Measurements from ENCODE around the gene ZNF543. TPM values are rescaled to one million over a fixed set of nuclear protein-coding genes. Genes with fewer than 3 reads are reported as not detected.

Gene ZNF543
- total and polyA plus RNA-seq, 2 of the 8 experiments (the other 6 are each of a cell fraction or from before 2014, with no cell fraction given): 1.8 to 9.0 TPM

GRCh38 chr19:57317503-57317902 is 2.8 kb upstream of the ZNF543 start:
- Histone ChIP-seq H2BK5ac (ENCODE audit: low read depth, low read length) (no peak overlapping the region), H2BK20ac (ENCODE audit: low read length) (no peak overlapping the region), H3K36me3 (ENCODE audit: control insufficient read depth in 2 of 4, insufficient read depth in 4 of 4, low read length in 3 of 4) (no peaks in the 10 kb centered on the region), H2BK120ac (replicated peaks; ENCODE audit: low read depth, low read length) (no peak overlapping the region), H4K91ac (replicated peaks; ENCODE audit: insufficient read length, low read length) (no peak overlapping the region), H3K4me2 (ENCODE audit: insufficient read depth in 1 of 2, low read depth in 2 of 2, low read length in 2 of 2) (peak overlapping the region; percentile 49 to 54; a peak in 3 of 4 replicates), H4K20me1 (replicated peaks in 1 of 2; ENCODE audit: control insufficient read depth in 1 of 2, insufficient read depth in 2 of 2, low read length in 2 of 2) (peaks cover 0 to 2% of the 10 kb centered on the region in 2 experiments), H3K4me1 (replicated peaks in 1 of 4; ENCODE audit: control insufficient read depth in 3 of 4, insufficient read depth in 4 of 4, low read length in 3 of 4) (peaks cover 0 to 2% (median under 1%) of the 10 kb centered on the region in 4 experiments; a peak in 3 of 7 replicates), H3K9me3 (ENCODE audit: insufficient read depth in 2 of 2, low read depth in 1 of 2, low read length in 1 of 2) (no peaks in the 10 kb centered on the region), H3K79me2 (ENCODE audit: control insufficient read depth in 1 of 2, insufficient read depth in 2 of 2, low read length in 2 of 2) (peaks cover 10 to 19% of the 10 kb centered on the region in 2 experiments), H3K18ac (ENCODE audit: extremely low read depth, low read length) (no peak overlapping the region), H3K23me2 (ENCODE audit: low read depth, low read length) (peaks cover 7% of the 10 kb centered on the region), H3K4me3 (ENCODE audit: extremely low read depth in 1 of 4, insufficient read depth in 2 of 4, low read depth in 3 of 4, low read length in 4 of 4) (peak overlapping the region; percentile 8 to 56 (median 26); a peak in 6 of 8 replicates), H3K56ac (replicated peaks; ENCODE audit: insufficient read length, low read depth, low read length) (no peak overlapping the region), H3K14ac (ENCODE audit: insufficient read length) (no peak overlapping the region), H2AK5ac (ENCODE audit: low read depth, low read length) (no peak overlapping the region), H4K8ac (ENCODE audit: extremely low read depth, insufficient read depth, low read length) (no peak overlapping the region; the same call in 1 of the 2 replicates), H2BK15ac (ENCODE audit: low read length) (no peak overlapping the region), H3K23ac (ENCODE audit: insufficient read length) (no peak overlapping the region), H3K27ac (ENCODE audit: low read depth, low read length) (no peak overlapping the region), H3K79me1 (ENCODE audit: low read depth, low read length) (peaks cover 8% of the 10 kb centered on the region), H3K9ac (replicated peaks in 1 of 4; ENCODE audit: extremely low read depth in 1 of 4, low read depth in 3 of 4, low read length in 3 of 4) (no peak overlapping the region), H3K27me3 (replicated peaks in 1 of 4; ENCODE audit: control insufficient read depth in 3 of 4, extremely low read depth in 1 of 4, insufficient read depth in 3 of 4, low read length in 3 of 4) (peaks cover 0 to 3% (median 0%) of the 10 kb centered on the region in 4 experiments; a peak in 4 of 7 replicates), H4K5ac (ENCODE audit: insufficient read length, low read depth, low read length) (no peak overlapping the region), H2BK12ac (ENCODE audit: low read depth, low read length) (no peak overlapping the region), H2AFZ (ENCODE audit: low read length) (0 out of 2 replicates have a peak overlapping the region, but pooled peaks have one; percentile 21), H3K4ac (replicated peaks; ENCODE audit: insufficient read length, low read depth, low read length) (no peak overlapping the region)
- CTCF ChIA-PET (ENCODE audit: partially characterized antibody): no interaction called here
- no peak for FAIRE-seq
- POLR2A ChIA-PET (ENCODE audit: partially characterized antibody): no interaction called here
- TF ChIP-seq GABPA (IDR thresholded peaks at IDR 0.05; ENCODE audit: borderline replicate concordance, insufficient read depth, low read length): 0 out of 2 replicates have a peak, but pooled peaks have one; percentile 16
- TF ChIP-seq KDM1A (IDR thresholded peaks at IDR 0.05; ENCODE audit: borderline replicate concordance, low read length): no peak
- no peak for TF ChIP-seq CREB1 (IDR thresholded peaks at IDR 0.05)
- no peak for TF ChIP-seq JUN (IDR thresholded peaks at IDR 0.05; ENCODE audit: low read depth, low read length)
- TF ChIP-seq MAFK (IDR thresholded peaks at IDR 0.05; ENCODE audit: low read depth, low read length): no peak
- WGBS, 2 experiments (ENCODE audit: extremely low coverage in 1 of 2, insufficient coverage in 1 of 2, insufficient read length in 1 of 2, insufficient replicate concordance in 2 of 2, low coverage in 1 of 2, low lambda C conversion rate in 2 of 2, missing lambda C conversion rate in 1 of 2): 16% methylated on average over 29 of the region's 29 CpGs; no CpG with 5 or more reads in 1 of the 2 experiments
- no peak for DNase-seq (ENCODE audit: low read depth in 1 of 2, low spot score in 2 of 2)

Measured in H1 (cell line).